Measurements from ENCODE around the gene SPATA13. TPM values are rescaled to one million over a fixed set of nuclear protein-coding genes. Genes with fewer than 3 reads are reported as not detected.

SPATA13 gene
- total RNA-seq: 2.4 and 6.7 TPM in 2 replicates

GRCh38 chr13:24160458-24161009 is at the start of gene SPATA13:
Gene SPATA13 (plus strand): TSS chr13:24160720. CDS start chr13:24222930, 62,210 bp downstream.

GRCh38 chr13:24309300-24309699 is 148.8 kb downstream of the SPATA13 start, which contains the start of gene C1QTNF9:
Gene C1QTNF9 (plus strand): TSS chr13:24309580. CDS start chr13:24316004, 6,424 bp downstream.

Other genes with a start within 250 kb of the SPATA13 start
- not detected in 2 replicates for gene C1QTNF9, start 148.9 kb downstream of the SPATA13 start, total RNA-seq